ENCODE data around the gene OR8B12.
A peak's percentile ranks its signal among the peaks of the same experiment; 100 is the strongest.

OR8B12 gene, protein sequence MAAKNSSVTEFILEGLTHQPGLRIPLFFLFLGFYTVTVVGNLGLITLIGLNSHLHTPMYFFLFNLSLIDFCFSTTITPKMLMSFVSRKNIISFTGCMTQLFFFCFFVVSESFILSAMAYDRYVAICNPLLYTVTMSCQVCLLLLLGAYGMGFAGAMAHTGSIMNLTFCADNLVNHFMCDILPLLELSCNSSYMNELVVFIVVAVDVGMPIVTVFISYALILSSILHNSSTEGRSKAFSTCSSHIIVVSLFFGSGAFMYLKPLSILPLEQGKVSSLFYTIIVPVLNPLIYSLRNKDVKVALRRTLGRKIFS

DNA sequence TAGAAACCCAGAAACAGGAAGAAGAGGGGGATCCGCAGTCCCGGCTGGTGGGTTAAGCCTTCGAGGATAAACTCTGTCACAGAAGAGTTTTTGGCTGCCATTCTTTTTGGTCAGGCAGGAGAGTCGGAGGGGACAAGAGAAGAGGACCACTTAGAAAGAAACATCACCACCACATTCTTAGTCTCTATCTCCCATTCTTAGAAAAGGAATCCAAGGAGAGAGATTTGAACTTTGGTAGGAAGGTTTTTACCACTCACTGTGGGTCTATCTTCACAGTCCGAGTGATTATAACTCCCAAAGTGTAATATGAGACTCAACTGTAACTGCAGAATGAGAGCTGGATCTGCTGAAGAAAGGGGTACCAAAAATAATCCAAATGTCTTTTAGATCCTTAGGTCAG, at the start of gene OR8B12:
OR8B12 (minus strand) TSS at position 101 of the 400 bp plus-strand sequence; CDS start at position 101, 0 bp downstream.
- no peak for DNase-seq (ENCODE audit: low read depth)

DNA sequence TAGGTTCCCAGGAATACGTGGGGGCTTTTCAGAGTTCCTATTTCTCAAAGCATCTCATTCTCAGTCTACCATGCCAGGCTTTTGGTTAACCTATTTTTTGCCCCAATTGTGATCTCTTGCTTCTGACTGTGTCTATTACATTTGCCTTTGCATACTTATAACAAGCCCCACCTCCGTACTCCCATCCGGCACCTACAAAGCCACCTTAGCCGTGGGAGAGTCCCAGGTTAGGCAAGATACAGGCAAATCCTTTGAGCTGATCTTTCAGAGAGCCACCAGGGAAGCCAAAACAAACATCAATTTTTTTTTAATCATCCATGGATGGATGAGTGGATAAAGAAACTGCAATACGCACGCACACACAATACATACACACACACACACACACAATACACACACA, 49.2 kb upstream of the OR8B12 start:
- no peak for DNase-seq (ENCODE audit: low read depth)

DNA sequence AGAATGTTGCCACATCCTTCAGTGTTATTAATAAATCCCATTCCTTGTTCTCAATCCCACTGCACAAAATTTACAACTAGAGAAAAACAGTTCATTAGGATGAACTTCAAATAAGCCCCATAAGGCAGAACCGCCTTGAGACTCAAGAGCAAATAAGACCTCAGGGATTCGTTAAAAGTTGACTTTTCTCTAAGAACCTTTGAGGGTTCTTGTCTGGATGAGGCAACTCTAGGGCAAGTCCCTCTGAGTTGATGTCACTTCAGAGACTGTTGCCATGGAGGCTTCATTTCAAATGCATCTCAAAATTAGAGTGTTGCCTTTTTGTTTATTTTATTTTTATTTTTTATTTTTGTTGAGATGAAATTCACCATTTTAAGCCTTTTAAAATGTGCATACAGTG, 48.0 kb upstream of the OR8B12 start:
- no peak for DNase-seq (ENCODE audit: low read depth)

DNA sequence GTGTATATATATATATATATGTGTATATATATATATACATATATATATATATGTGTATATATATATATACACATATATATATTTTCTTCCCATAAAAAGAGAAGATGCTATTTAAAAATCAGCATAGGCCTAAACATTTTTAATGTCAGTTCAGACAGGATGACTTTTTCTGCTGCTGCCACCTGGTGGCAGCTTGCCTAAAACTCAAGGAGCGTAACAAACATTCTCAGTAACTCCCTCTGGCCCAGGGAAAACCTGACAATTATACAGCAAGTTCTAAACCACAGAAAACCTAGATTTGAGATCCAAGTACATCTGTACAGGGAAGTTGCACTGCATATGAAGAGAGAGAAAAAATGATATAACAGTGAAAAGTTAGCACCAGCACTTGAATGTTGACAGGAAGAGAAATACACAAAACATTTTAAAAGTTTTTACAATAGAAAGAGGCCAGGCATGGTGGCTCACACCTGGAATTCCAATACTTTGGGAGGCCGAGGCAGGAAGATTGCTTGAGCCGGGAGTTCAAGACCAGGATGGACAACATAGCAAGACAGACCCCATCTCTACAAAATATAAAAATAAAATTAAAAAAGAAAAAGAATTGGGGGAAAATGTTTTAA, 42.9 kb upstream of the OR8B12 start:
- DNase-seq (ENCODE audit: low read depth): peak; percentile 13

DNA sequence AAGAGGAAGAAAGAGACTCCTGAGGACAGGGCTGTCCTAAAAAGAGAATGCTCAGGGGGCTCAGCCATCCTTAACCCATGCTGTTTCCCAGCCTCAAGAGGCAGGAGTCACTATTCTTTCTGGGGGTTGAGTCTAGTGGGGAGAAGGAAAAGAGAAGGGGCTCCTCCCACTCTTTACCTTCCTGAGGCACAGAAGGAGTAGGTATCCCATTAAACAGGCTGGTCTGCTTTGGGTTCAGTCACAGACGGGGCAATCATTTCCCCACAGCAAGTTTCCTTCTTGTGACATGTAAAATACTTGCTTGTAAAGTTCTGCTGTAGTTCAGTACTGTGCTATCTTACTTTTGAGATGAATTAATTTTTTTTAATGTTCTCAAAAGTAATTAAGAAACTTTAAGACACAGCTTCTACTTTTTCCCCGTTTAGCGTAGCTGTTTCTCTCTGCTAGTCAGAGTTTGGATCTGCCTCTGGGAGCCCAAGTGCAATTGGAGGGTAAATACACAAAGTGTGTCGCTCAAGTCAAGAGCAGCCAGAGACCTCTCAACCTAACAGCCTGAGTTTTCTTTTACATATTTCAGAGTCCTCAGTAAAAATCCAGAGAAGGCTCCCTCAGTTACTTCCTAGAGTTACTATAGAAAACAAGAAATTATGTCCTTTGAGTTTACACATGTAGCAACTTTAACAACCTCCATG, 41.4 kb upstream of the OR8B12 start:
- no peak for DNase-seq (ENCODE audit: low read depth)

DNA sequence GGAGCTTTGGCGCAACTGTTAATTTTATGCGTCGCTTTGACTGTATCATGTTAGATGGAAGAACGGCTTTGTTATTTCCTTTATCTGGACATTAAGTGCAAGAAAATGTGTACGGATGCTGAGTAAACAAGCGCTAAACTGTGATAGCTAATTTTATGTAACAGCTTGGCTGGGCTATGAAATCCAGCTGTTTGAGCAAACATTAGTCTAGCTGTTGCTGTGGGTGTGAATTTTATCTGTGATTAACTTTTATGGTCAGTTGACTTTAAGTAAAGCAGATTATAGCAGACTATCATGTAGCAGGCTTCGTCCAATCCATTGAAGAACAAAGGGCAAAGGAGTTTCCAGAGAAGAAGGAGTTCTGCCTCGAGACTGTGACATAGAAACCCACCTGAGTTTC, 40.3 kb upstream of the OR8B12 start:
- no peak for DNase-seq (ENCODE audit: low read depth)

DNA sequence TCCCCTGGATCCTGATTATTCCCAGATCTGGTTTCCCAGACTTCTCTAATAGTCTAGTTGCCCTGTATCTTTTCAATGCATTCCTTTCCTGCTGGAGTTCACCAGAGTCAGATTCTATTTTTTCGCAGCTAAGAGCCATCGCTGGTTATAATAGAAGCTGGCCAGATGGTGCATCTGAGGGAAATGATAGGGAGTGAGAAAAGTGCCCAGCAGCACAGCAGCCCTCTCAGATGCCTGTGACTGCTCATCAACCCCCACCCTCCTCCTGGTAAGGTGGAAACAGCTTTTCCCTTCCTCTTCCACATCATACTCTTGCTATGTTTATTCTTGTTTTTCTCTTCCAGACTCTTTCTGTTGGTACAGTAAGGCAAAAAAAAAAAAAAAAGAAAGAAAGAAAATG, 39.1 kb upstream of the OR8B12 start:
- no peak for DNase-seq (ENCODE audit: low read depth)

DNA sequence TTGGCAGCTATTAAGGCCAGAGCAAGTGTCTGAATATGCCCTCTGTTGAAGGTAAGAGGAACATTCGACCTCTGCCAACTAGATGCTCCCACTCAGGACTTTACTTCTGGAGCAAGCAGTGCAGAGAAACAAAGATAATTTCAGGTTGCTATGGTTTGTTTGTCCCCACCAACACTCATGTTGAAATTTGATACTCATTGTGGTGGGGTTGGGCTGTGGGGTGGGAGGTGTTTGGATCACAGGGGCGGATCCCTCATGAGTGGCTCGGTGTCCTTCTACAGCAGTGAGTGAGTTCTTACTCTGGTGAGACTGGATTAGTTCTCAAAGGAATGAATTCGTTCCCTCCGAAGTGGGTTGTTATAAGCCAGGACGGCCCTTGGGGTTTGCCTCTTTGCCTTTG, 38.4 kb upstream of the OR8B12 start:
- no peak for DNase-seq (ENCODE audit: low read depth)

DNA sequence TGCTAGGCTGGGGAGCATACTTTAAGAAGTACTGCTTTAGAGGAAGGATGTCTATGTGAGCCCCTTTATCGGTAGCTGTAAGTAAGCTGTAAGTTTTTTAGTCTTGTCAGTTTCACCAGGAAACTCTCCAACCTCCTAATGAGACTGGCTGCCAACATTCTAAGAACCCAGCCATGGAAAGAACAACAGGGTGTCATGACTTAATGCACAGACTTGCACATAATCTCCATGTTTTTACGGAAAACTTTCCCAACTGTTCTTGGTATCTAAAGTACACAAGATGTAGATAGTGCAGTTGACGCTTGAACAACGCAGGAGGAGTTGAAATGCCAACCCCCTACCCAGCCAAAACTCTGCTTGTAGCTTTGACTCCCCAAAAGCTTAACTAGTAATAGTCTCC, 35.3 kb upstream of the OR8B12 start:
- no peak for DNase-seq (ENCODE audit: low read depth)

DNA sequence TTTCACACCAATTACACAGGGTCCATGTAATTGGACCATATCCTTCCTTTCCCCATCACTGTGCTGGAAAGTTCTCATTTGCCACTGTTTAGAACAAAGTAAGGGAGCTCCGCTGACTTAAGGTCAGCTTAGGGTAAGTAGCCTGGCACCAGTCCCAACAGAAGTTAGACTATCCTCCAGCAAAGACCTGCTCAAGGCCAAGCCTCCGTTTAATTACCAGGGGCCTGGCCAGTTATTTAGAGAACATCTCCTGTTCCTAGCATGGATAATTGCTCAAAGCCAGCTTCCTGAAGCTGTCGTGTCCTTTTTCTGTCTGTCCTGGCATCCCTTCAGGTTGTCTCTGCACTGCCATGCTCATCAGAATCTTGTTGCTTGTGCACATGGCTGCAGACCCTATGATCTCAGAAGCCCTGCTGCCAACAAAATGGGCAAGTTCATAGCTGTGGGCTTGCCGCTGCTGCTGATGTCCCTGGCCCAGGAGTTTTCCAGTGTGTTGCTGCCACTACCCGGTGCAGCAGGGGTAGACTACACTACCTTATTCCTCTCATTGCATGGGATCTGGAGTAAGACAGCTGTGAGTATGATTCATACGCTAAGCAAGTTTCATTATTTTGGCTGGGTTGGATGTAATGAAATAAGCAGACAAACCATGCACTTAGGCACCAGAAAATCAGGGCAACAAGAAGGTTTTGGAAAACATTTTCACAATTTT, 34.4 kb upstream of the OR8B12 start:
- no peak for DNase-seq (ENCODE audit: low read depth)

DNA sequence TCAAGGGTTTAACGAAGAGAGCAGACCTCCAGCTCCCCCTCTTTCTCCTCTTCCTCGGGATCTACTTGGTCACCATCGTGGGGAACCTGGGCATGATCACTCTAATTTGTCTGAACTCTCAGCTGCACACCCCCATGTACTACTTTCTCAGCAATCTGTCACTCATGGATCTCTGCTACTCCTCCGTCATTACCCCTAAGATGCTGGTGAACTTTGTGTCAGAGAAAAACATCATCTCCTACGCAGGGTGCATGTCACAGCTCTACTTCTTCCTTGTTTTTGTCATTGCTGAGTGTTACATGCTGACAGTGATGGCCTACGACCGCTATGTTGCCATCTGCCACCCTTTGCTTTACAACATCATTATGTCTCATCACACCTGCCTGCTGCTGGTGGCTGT, 26.7 kb upstream of the OR8B12 start:
- DNase-seq (ENCODE audit: low read depth): no peak

DNA sequence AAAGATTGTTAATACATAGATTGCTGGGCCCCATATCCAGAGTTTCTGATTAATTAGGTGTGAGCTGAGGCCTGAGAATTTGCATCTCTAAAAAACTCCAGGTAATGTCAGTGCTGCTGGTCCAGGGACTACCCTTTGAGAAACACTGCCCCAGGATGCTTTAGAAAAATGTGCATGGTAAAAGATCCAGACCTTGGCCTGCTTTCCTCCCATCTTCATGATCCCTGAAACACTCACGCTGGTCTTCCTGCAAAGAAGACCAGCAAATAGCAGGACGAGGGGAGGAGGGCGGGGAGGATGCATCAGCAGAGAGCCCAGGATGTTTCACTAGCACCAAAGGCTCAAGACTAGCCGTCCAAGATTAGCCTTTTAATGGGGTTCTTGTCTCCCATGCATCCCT, 26.2 kb upstream of the OR8B12 start, which contains the start of gene OR8A1:
OR8A1 (plus strand) TSS at position 301 of the 400 bp plus-strand sequence. CDS start 123 bp downstream, outside the sequence.
- no peak for DNase-seq (ENCODE audit: low read depth)

DNA sequence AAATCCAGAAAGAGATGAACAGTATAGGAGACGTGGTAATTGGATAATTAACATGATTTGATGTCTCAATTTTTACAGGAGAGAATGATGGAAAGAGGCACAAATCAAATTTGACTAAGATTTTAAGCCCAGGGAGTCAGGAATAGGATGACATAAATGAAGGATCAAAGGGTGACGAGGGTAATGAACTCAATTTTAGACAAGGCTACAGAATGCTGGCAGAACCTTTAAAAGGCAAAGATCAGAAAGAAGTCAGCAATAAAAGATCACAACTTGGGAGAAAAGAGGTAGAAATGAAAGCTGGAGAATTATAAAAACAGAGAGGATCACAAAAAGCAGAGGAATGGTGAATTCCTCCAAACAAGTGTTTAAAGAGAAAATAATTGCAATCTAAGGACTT, 13.4 kb upstream of the OR8B12 start:
- DNase-seq (ENCODE audit: low read depth): no peak

DNA sequence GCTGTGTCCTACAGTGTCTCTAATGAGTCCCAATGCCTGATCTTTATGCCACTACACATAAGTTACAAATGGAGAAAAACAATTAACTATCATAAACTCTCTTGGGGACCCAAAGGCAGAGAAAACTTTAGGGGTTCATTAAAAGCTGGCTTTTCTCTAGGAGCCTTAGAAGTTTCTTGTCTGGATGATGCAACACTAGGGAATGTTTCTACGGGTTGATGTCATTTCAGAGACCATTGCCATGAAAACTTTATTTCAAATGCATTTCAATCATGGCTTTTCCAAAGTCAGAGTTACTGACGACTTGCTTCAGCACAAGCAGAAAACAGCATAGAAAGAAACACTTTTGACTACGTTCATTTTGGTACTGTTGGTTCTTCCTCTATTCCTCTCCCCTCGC, 8.5 kb upstream of the OR8B12 start:
- DNase-seq (ENCODE audit: low read depth): no peak

DNA sequence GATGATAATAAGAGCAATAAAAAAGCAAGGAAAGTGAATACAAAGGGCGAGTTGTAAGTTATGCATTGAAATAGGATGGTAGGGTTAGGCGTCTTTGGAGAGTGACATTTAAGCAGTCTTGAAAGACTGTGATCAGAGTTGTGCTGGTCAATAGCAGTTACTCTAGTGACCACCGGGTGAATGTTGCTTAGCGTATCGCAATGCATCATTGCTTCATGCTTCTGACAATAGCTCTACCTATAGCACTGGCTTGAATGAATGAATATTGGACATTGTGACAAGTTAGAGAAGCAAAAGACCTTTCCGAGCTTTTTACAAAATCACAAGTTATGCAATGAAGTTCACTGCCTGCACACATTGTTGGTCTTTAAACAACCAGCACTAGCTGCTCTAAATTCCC, 7.7 kb upstream of the OR8B12 start:
- DNase-seq (ENCODE audit: low read depth): no peak

DNA sequence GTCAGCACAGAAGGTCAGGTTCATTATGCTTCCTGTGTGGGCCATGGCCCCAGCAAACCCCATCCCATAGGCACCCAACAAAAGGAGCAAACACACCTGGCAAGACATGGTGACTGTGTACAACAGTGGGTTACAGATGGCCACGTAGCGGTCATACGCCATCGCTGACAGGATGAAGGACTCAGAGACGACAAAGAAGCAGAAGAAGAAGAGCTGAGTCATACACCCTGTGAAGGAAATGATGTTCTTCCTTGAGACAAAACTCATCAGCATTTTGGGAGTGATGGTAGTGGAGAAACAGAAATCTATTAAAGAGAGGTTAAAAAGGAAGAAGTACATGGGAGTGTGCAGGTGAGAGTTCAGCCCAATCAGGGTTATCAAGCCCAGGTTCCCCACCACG, 309 bp downstream of the OR8B12 start:
- no peak for DNase-seq (ENCODE audit: low read depth)

DNA sequence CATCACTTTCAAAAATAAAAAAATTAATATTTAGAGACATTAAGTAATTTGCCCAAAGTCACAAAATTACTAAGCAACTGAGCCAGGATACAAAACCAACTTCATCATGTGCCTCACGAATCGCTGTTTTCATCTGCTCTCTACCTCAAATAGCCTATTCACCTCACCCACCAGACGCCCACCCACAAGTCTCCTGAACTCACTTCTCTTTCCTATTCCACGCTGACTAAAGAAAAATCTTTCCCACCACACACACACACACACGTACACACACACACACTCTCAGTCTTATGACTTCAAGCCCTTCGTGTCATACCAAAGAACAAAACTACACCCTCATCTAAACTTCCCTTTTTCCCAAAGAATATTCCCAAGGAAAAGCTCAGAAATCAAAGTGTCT, 2.2 kb downstream of the OR8B12 start:
- no peak for DNase-seq (ENCODE audit: low read depth)

DNA sequence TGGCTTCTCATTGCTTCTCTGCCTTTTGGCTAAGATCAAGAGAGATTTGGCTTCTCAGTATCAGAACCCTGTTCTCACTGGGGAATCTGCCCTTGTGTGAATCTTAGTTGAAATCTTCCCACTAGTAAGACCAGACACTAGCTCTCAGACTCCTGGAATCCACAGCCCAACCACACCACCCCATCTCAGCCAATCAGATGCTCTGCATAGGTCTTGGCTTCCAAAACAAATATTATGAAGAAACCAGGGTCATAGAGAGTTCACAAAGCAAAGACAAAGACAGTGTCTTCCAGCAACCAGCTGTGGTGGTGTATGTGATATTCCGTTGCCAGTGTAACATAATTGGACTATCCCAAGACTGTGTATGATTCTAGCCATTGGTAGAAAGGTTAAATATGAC, 5.4 kb downstream of the OR8B12 start:
- DNase-seq (ENCODE audit: low read depth): no peak

DNA sequence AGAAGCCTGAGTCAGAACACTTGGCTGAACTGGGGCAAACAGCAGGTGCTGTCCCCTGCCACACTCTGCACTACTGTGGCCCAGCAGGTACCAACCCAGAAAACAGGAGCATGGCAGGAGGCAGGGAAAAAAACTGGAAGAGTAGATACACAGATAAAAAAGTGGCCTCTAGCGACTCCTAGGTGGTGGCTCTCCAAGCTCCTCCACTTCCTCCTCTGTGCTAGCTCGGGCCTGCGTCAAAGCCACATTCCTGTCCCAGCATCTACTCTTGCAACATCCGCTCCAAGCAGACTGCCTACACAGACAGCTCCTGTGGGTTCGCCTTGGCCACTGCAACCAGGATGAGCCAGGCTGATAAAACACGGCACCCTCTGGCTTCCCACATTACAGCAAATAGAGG, 6.9 kb downstream of the OR8B12 start:
- DNase-seq (ENCODE audit: low read depth): no peak

DNA sequence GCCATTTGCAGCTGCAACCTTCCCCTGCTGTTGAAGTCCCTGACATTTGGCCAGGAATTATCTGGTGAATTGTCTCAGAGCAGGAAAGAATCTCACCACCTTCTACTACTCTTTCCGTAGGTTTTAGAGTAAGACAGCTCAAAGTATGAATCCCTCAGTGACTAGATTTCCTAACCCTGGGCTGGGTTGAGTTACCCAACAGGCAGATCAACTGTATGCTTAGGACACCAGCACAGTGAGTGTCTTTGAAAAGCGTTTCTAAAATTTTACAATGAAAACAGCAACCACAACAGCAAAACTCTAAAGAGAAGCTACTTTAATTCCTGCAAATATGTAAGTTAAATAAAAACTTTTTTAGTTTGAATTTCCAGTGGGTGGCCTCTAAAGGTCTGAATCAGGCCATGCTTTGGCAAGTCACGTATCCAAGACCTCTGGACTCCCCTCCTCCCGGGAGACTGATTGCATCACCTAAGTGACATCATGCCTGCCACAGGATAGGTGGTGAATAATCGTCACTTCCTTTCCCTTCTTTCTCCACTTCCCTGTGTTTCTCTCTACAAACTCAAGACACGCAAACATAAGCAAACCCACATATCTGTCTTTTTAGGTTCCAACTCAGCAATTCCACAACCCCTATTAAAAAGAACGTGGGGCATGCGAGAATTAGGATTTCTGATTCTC, 7.8 kb downstream of the OR8B12 start:
- no peak for DNase-seq (ENCODE audit: low read depth)

DNA sequence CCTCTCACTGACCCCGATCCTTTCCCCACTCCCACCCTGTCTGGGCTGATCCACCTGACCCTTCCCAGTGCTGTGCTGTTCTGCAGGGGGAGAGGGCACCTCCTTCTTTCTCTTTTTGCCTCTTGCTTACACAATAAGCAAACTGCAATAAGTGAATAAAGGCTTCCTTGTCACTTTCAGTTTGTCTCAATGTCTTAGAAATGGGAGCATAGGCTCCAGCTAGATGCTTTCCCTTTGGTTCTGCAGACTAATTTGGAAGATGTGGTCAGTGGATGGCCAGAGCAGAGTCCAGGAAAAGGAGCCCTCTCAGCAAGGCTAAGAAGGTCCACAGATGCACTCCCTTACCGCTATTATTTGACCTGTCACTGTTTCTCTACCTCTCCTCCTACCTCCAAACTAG, 9.4 kb downstream of the OR8B12 start:
- DNase-seq (ENCODE audit: low read depth): no peak

DNA sequence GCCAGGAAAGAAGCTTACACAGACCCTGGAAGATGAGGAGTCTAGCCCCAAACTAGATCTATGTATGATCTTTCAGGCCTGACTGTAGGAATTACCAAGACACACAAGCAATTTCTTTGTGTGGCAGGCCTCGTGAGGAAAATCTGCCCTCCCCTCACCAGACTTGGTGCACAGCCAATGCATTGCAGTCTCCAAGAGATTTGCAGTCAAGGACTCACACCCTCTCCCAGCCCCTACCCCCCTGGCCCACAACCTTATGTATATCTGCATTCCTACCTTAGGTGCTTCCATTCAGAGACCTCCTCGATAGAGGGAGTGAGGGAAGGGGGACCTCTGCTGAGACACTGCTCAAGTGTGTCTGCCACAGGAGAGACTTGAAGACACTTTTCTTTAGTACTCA, 9.8 kb downstream of the OR8B12 start:
- DNase-seq (ENCODE audit: low read depth): no peak
